Keratinocyte (primary cell): ENCODE measurements around the gene SLC30A7. TPM values are rescaled to one million over a fixed set of nuclear protein-coding genes. Genes with fewer than 3 reads are reported as not detected.

Experiments
- DNase-seq: peaks from one replicate; pipeline ENCODE4 v3.0.0-alpha.2; 2011; ENCODE audit warnings: low read depth, missing footprints, low spot score
- FAIRE-seq: peaks from 2 replicates; lab custom pipeline; 2011; peaks lifted over from hg19 to GRCh38; lab: Jason Lieb, UNC
- H2AFZ ChIP-seq: 2 replicates; pipeline ENCODE4 v1.6.0; 2012; ENCODE audit warnings: low read length, control low read depth, inconsistent platforms; ENCODE audit not compliant: control insufficient read depth
- H3K27ac ChIP-seq: 2 replicates; pipeline ENCODE4 v1.5.1; 2011; ENCODE audit warnings: low read length; ENCODE audit not compliant: control insufficient read depth, insufficient read depth
- H3K27me3 ChIP-seq: 3 replicates; pipeline ENCODE4 v1.6.0; 2011; ENCODE audit warnings: low read length; ENCODE audit not compliant: control insufficient read depth, insufficient read depth; ENCODE audit errors: extremely low read depth
- H3K36me3 ChIP-seq, 2 experiments: 2 replicates in 1 of 2; 3 replicates in 1 of 2; pipeline ENCODE4 v1.5.1; 2011; ENCODE audit warnings: low read length in 2 of 2, mild to moderate bottlenecking in 1 of 2; ENCODE audit not compliant: control insufficient read depth in 2 of 2, insufficient read depth in 2 of 2; ENCODE audit errors: extremely low read depth in 1 of 2
- H3K4me1 ChIP-seq: 3 replicates; pipeline ENCODE4 v1.5.1; 2011; ENCODE audit warnings: low read length; ENCODE audit not compliant: control insufficient read depth, insufficient read depth; ENCODE audit errors: extremely low read depth
- H3K4me2 ChIP-seq: 3 replicates; pipeline ENCODE4 v1.6.0; 2011; ENCODE audit warnings: low read depth, low read length; ENCODE audit not compliant: control insufficient read depth, insufficient read depth; ENCODE audit errors: extremely low read depth
- H3K4me3 ChIP-seq, 3 experiments: fragments of 200-600 bp in 1 of 3; sonication (generic) in 1 of 3; 2 replicates in 2 of 3; 3 replicates in 1 of 3; pipeline ENCODE4 v1.5.1; 2011 to 2016; ENCODE audit warnings: low read length in 3 of 3, mild to moderate bottlenecking in 3 of 3, control low read depth in 2 of 3, inconsistent platforms in 1 of 3, low read depth in 1 of 3, mixed read lengths in 1 of 3, mixed run types in 1 of 3, moderate library complexity in 1 of 3; ENCODE audit not compliant: control insufficient read depth in 2 of 3, insufficient read depth in 2 of 3; ENCODE audit errors: extremely low read depth in 1 of 3
- H3K79me2 ChIP-seq: 2 replicates; pipeline ENCODE4 v1.6.0; 2012; ENCODE audit warnings: low read length; ENCODE audit not compliant: control insufficient read depth, insufficient read depth
- H3K9ac ChIP-seq: 3 replicates; pipeline ENCODE4 v1.6.0; 2011; ENCODE audit warnings: low read length; ENCODE audit not compliant: control insufficient read depth, insufficient read depth; ENCODE audit errors: extremely low read depth
- H3K9me1 ChIP-seq: 3 replicates; pipeline ENCODE4 v1.6.0; 2011; ENCODE audit warnings: low read length; ENCODE audit not compliant: control insufficient read depth, insufficient read depth; ENCODE audit errors: extremely low read depth
- H3K9me3 ChIP-seq: 2 replicates; pipeline ENCODE4 v1.5.1; 2012; ENCODE audit warnings: low read depth, low read length; ENCODE audit not compliant: control insufficient read depth
- H4K20me1 ChIP-seq: 3 replicates; pipeline ENCODE4 v1.6.0; 2011; ENCODE audit warnings: low read length; ENCODE audit not compliant: control insufficient read depth, insufficient read depth; ENCODE audit errors: extremely low read depth
- EZH2 ChIP-seq: IDR thresholded peaks from one replicate; pipeline ENCODE4 v1.6.1; 2012; ENCODE audit warnings: inconsistent platforms, mild to moderate bottlenecking, low read length, moderate library complexity
- dilution Hi-C: fragments of 300-500 bp; cut with MboI; formaldehyde crosslinking; loops from one replicate; pipeline ENCODE4 v1.7.0; 2020; ENCODE audit warnings: low sequenced_read_pairs; ENCODE audit not compliant: extremely low pct_ligation_motif_present
- polyA plus RNA-seq, 5 experiments: library from polyadenylated mRNA; depleted of rRNA in 3 of 5; stranded (reverse) in 3 of 5; stranded (forward) in 1 of 5; unstranded in 1 of 5; fragments of >200 nt; gene quantifications; 1 replicate in 1 of 5; 2 replicates in 3 of 5; 3 replicates in 1 of 5; pipeline versions ENCODE4 v1.2.1 to v1.2.3, GENCODE V29; 2011 to 2012; ENCODE audit warnings: missing spikeins in 2 of 5, low read depth in 1 of 5, low replicate concordance in 1 of 5
- TF ChIP-seq, protein P1 (sequence below), 3 experiments: IDR thresholded peaks in 1 of 3; conservative IDR thresholded peaks in 1 of 3; optimal IDR thresholded peaks in 1 of 3; 2 replicates in 2 of 3; 3 replicates in 1 of 3; pipeline versions ENCODE3 to v1.5.1; 2011; ENCODE audit warnings: low read length in 3 of 3, mild to moderate bottlenecking in 3 of 3, moderate library complexity in 2 of 3, control low read depth in 1 of 3, inconsistent platforms in 1 of 3; ENCODE audit not compliant: insufficient read depth in 2 of 3; ENCODE audit errors: extremely low read depth in 1 of 3

The SLC30A7 gene
- polyA plus RNA-seq, 1 donor (not counting 4 experiments of a cell fraction or from before 2014, with no cell fraction given): 15.1 TPM

- Histone ChIP-seq H3K9me3 (no peaks in the 10 kb centered on the region), H3K79me2 (no peaks in the 10 kb centered on the region), H3K4me3 (no peak overlapping the region), H4K20me1 (no peaks in the 10 kb centered on the region), H3K36me3 (peaks cover 8 to 17% of the 10 kb centered on the region in 2 experiments), H3K9ac (no peak overlapping the region), H3K27me3 (no peaks in the 10 kb centered on the region), H3K4me2 (no peak overlapping the region), H3K27ac (no peak overlapping the region), H2AFZ (no peak overlapping the region), H3K9me1 (no peaks in the 10 kb centered on the region), H3K4me1 (no peaks in the 10 kb centered on the region)
- no peak for FAIRE-seq
- dilution Hi-C loops: no loop called here
- no peak for DNase-seq
- TF ChIP-seq, protein P1, sequence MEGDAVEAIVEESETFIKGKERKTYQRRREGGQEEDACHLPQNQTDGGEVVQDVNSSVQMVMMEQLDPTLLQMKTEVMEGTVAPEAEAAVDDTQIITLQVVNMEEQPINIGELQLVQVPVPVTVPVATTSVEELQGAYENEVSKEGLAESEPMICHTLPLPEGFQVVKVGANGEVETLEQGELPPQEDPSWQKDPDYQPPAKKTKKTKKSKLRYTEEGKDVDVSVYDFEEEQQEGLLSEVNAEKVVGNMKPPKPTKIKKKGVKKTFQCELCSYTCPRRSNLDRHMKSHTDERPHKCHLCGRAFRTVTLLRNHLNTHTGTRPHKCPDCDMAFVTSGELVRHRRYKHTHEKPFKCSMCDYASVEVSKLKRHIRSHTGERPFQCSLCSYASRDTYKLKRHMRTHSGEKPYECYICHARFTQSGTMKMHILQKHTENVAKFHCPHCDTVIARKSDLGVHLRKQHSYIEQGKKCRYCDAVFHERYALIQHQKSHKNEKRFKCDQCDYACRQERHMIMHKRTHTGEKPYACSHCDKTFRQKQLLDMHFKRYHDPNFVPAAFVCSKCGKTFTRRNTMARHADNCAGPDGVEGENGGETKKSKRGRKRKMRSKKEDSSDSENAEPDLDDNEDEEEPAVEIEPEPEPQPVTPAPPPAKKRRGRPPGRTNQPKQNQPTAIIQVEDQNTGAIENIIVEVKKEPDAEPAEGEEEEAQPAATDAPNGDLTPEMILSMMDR (optimal IDR thresholded peaks at IDR 0.05 in 1 of 3, IDR thresholded peaks at IDR 0.05 in 1 of 3, conservative IDR thresholded peaks at IDR 0.05 in 1 of 3; ENCODE audit: extremely low read depth in 1 of 3, insufficient read depth in 2 of 3, low read length in 3 of 3): no peak
- TF ChIP-seq EZH2: no peak
Measured at GRCh38 chr1:100927276-100927675, 31.4 kb downstream of the SLC30A7 start.

GRCh38 chr1:100928128-100928527, 32.2 kb downstream of the SLC30A7 start:
- H3K9ac ChIP-seq: no peak overlapping the region
- H3K79me2 ChIP-seq: no peaks in the 10 kb centered on the region
- no peaks in the 10 kb centered on the region for H3K4me1 ChIP-seq
- no peak overlapping the region for H2AFZ ChIP-seq
- dilution Hi-C loops: no loop called here
- no peak overlapping the region for H3K4me3 ChIP-seq
- H3K27ac ChIP-seq: no peak overlapping the region
- no peaks in the 10 kb centered on the region for H3K27me3 ChIP-seq
- no peaks in the 10 kb centered on the region for H4K20me1 ChIP-seq
- TF ChIP-seq EZH2: no peak
- TF ChIP-seq, protein P1 (optimal IDR thresholded peaks at IDR 0.05 in 1 of 3, IDR thresholded peaks at IDR 0.05 in 1 of 3, conservative IDR thresholded peaks at IDR 0.05 in 1 of 3; ENCODE audit: extremely low read depth in 1 of 3, insufficient read depth in 2 of 3, low read length in 3 of 3): peak in 1 of 3 experiments; percentile 12
- H3K9me1 ChIP-seq: no peaks in the 10 kb centered on the region
- DNase-seq (no peak), FAIRE-seq (no peak)
- no peak overlapping the region for H3K4me2 ChIP-seq
- no peaks in the 10 kb centered on the region for H3K9me3 ChIP-seq
- peaks cover 8 to 17% of the 10 kb centered on the region in 2 experiments for H3K36me3 ChIP-seq
